Measurements from ENCODE around the gene CPNE8. TPM values are rescaled to one million over a fixed set of nuclear protein-coding genes. Genes with fewer than 3 reads are reported as not detected.

CPNE8 gene
- total RNA-seq, 2 donors from 2014 or later = 3.5 to 5.3 TPM

DNA sequence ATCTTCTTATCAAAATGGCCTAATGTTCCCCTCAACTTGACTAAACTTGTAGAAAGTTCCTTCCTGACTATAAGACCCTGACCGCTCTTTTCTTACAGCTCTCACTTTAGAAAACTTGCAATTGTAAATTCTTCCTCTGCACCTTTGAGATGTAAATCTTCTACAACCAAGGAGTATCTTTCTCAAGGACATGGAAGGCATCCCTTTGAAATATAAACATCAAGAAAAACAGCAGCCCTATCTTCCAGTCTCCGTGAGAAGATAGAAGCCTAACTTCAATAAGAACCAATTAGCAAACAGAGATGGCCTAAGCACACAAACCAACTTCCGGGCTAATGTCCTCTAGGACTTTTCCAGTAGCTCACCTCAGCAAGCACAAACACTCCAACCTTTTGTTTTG lies 210.3 kb downstream of the CPNE8 start:
- intact Hi-C loops (cut with DNase I) = no loop called here
- WGBS = 71% methylated on average over 3 of the region's 3 CpGs
- no peaks in the 10 kb centered on the region for H3K36me3 ChIP-seq
- no peaks in the 10 kb centered on the region for H3K27me3 ChIP-seq (replicated peaks; ENCODE audit: insufficient read depth)
- TF ChIP-seq POLR2A (IDR thresholded peaks at IDR 0.05) (no peak), POLR2AphosphoS5 (IDR thresholded peaks at IDR 0.05) (no peak)
- TF ChIP-seq, protein P1, sequence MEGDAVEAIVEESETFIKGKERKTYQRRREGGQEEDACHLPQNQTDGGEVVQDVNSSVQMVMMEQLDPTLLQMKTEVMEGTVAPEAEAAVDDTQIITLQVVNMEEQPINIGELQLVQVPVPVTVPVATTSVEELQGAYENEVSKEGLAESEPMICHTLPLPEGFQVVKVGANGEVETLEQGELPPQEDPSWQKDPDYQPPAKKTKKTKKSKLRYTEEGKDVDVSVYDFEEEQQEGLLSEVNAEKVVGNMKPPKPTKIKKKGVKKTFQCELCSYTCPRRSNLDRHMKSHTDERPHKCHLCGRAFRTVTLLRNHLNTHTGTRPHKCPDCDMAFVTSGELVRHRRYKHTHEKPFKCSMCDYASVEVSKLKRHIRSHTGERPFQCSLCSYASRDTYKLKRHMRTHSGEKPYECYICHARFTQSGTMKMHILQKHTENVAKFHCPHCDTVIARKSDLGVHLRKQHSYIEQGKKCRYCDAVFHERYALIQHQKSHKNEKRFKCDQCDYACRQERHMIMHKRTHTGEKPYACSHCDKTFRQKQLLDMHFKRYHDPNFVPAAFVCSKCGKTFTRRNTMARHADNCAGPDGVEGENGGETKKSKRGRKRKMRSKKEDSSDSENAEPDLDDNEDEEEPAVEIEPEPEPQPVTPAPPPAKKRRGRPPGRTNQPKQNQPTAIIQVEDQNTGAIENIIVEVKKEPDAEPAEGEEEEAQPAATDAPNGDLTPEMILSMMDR (IDR thresholded peaks at IDR 0.05) = no peak
- H3K27ac ChIP-seq = no peak overlapping the region
- H3K4me3 ChIP-seq = no peak overlapping the region
- no peak for DNase-seq (ENCODE audit: low spot score)
- H3K9me3 ChIP-seq = no peaks in the 10 kb centered on the region
- H3K4me1 ChIP-seq (replicated peaks) = no peaks in the 10 kb centered on the region

GRCh38 chr12:38691164-38691563 lies 214.2 kb downstream of the CPNE8 start:
- H3K9me3 ChIP-seq = no peaks in the 10 kb centered on the region
- no peaks in the 10 kb centered on the region for H3K4me1 ChIP-seq (replicated peaks)
- intact Hi-C loops (cut with DNase I) = no loop called here
- WGBS = 63% methylated on average over 2 of the region's 2 CpGs
- TF ChIP-seq, protein P1 (IDR thresholded peaks at IDR 0.05) = no peak
- TF ChIP-seq POLR2AphosphoS5 (IDR thresholded peaks at IDR 0.05) = no peak
- TF ChIP-seq POLR2A (IDR thresholded peaks at IDR 0.05) = no peak
- no peaks in the 10 kb centered on the region for H3K36me3 ChIP-seq
- H3K4me3 ChIP-seq = no peak overlapping the region
- DNase-seq (ENCODE audit: low spot score) = no peak
- no peaks in the 10 kb centered on the region for H3K27me3 ChIP-seq (replicated peaks; ENCODE audit: insufficient read depth)
- H3K27ac ChIP-seq = no peak overlapping the region

GRCh38 chr12:38690646-38691045 lies 214.7 kb downstream of the CPNE8 start:
- no peak overlapping the region for H3K4me3 ChIP-seq
- TF ChIP-seq, protein P1 (IDR thresholded peaks at IDR 0.05) = no peak
- TF ChIP-seq POLR2A (IDR thresholded peaks at IDR 0.05) (no peak), POLR2AphosphoS5 (IDR thresholded peaks at IDR 0.05) (no peak)
- intact Hi-C loops (cut with DNase I) = no loop called here
- H3K27me3 ChIP-seq (replicated peaks; ENCODE audit: insufficient read depth) = no peaks in the 10 kb centered on the region
- no peak overlapping the region for H3K27ac ChIP-seq
- no peaks in the 10 kb centered on the region for H3K4me1 ChIP-seq (replicated peaks)
- H3K9me3 ChIP-seq = no peaks in the 10 kb centered on the region
- no peaks in the 10 kb centered on the region for H3K36me3 ChIP-seq
- no peak for DNase-seq (ENCODE audit: low spot score)

- TF ChIP-seq POLR2AphosphoS5 (IDR thresholded peaks at IDR 0.05) (no peak), POLR2A (IDR thresholded peaks at IDR 0.05) (no peak)
- TF ChIP-seq, protein P1 (IDR thresholded peaks at IDR 0.05) = no peak
- no peak overlapping the region for H3K4me3 ChIP-seq
- WGBS = 83% methylated on average over 5 of the region's 5 CpGs
- no peak for DNase-seq (ENCODE audit: low spot score)
- H3K27me3 ChIP-seq (replicated peaks; ENCODE audit: insufficient read depth) = no peaks in the 10 kb centered on the region
- H3K27ac ChIP-seq = no peak overlapping the region
- no peaks in the 10 kb centered on the region for H3K36me3 ChIP-seq
- H3K9me3 ChIP-seq = no peaks in the 10 kb centered on the region
- intact Hi-C loops (cut with DNase I) = no loop called here
- no peaks in the 10 kb centered on the region for H3K4me1 ChIP-seq (replicated peaks)
Observed at GRCh38 chr12:38689704-38690103, 215.7 kb downstream of the CPNE8 start.

GRCh38 chr12:38689195-38689594 lies 216.2 kb downstream of the CPNE8 start:
- no peak for DNase-seq (ENCODE audit: low spot score)
- Histone ChIP-seq H3K9me3 (no peaks in the 10 kb centered on the region), H3K4me3 (no peak overlapping the region), H3K36me3 (no peaks in the 10 kb centered on the region), H3K4me1 (replicated peaks) (no peaks in the 10 kb centered on the region), H3K27me3 (replicated peaks; ENCODE audit: insufficient read depth) (no peaks in the 10 kb centered on the region), H3K27ac (no peak overlapping the region)
- 54% methylated on average over 1 of the region's 1 CpG for WGBS
- intact Hi-C loops (cut with DNase I) = no loop called here
- no peak for TF ChIP-seq POLR2AphosphoS5 (IDR thresholded peaks at IDR 0.05)
- TF ChIP-seq, protein P1 (IDR thresholded peaks at IDR 0.05) = no peak
- TF ChIP-seq POLR2A (IDR thresholded peaks at IDR 0.05) = no peak

Data from prostate gland (tissue), 2 donors.